Esophagus squamous epithelium (tissue), 5 donors: ENCODE data around the gene F5. TPM values are rescaled to one million over a fixed set of nuclear protein-coding genes. Genes with fewer than 3 reads are reported as not detected.

Source experiments
- DNase-seq: peaks from one replicate; lab custom pipeline; 2025; lab: John Stamatoyannopoulos, UW
- H3K27ac ChIP-seq, 4 donors: fragments of 200-600 bp; sonication (generic); one replicate each; pipeline ENCODE4 v1.5.1; 2016 to 2019; ENCODE audit warnings: mild to moderate bottlenecking in 1 of 4
- H3K27me3 ChIP-seq, 4 donors: fragments of 200-600 bp; sonication (generic); 1 replicate in 3 of 4; 2 replicates in 1 of 4; pipeline versions ENCODE4 v1.5.1 to v1.6.0; 2017 to 2021; ENCODE audit warnings: antibody characterized with exemption in 1 of 4
- H3K36me3 ChIP-seq, 3 donors: fragments of 200-600 bp; sonication (generic); one replicate each; pipeline ENCODE4 v1.5.1; 2016 to 2019
- H3K4me1 ChIP-seq, 3 donors: fragments of 200-600 bp; sonication (generic); one replicate each; pipeline ENCODE4 v1.5.1; 2017 to 2019
- H3K4me3 ChIP-seq, 4 donors: fragments of 200-600 bp; sonication (generic); 1 replicate in 3 of 4; 2 replicates in 1 of 4; pipeline ENCODE4 v1.5.1; 2016 to 2019; ENCODE audit warnings: mild to moderate bottlenecking in 2 of 4, moderate library complexity in 1 of 4
- H3K9me3 ChIP-seq, 3 donors: fragments of 200-600 bp; sonication (generic); one replicate each; pipeline ENCODE4 v1.5.1; 2016 to 2019
- POLR2A ChIP-seq, 4 donors: fragments of 450-650 bp; IDR thresholded peaks; one replicate each; pipeline ENCODE4 v1.6.1; 2017; ENCODE audit warnings: antibody characterized with exemption in 4 of 4, mild to moderate bottlenecking in 4 of 4, moderate library complexity in 3 of 4
- whole genome bisulfite sequencing, 2 donors: methylation state at CpG; one replicate each; pipeline ENCODE4 v1.1.5; 2018; 5-methylcytosine and 5-hydroxymethylcytosine counted together
- intact Hi-C: fragments of 100-400 bp; cut with DNase I; formaldehyde crosslinking; loops from one replicate; pipeline ENCODE4 v1.15.0; 2022
- total RNA-seq, 4 donors: library from RNA; depleted of rRNA; stranded (reverse); fragments of >200 nt; gene quantifications; one replicate each; pipeline ENCODE4 v1.1.0, GENCODE V29; 2016
- TF ChIP-seq, protein P1 (sequence below), 6 experiments: fragments of 450-650 bp in 4 of 6; fragments of 200-600 bp in 2 of 6; sonication (generic) in 2 of 6; IDR thresholded peaks; one replicate each; pipeline ENCODE4 v1.5.1; 2016 to 2019; ENCODE audit warnings: antibody characterized with exemption in 6 of 6, mild to moderate bottlenecking in 4 of 6, moderate library complexity in 4 of 6
- donor health status: DM: yes; HTN: yes; CAD: no.

The F5 gene
- under 1 TPM in 2 of 4 donors, not detected in 2; 0.13 to 0.41 TPM for total RNA-seq

- Histone ChIP-seq H3K27ac (peak within 1 kb of the TSS in 1 of 4 donors; percentile 22), H3K9me3 (no peaks in the 10 kb centered on the region), H3K27me3 (peaks cover 0 to 38% (median 0%) of the 10 kb centered on the region in 4 donors), H3K36me3 (no peaks in the 10 kb centered on the region), H3K4me1 (peaks cover 0 to 10% (median 3%) of the 10 kb centered on the region in 3 donors), H3K4me3 (peak within 1 kb of the TSS in 1 of 4 donors; percentile 47)
- DNase-seq: no peak
- TF ChIP-seq, protein P1, sequence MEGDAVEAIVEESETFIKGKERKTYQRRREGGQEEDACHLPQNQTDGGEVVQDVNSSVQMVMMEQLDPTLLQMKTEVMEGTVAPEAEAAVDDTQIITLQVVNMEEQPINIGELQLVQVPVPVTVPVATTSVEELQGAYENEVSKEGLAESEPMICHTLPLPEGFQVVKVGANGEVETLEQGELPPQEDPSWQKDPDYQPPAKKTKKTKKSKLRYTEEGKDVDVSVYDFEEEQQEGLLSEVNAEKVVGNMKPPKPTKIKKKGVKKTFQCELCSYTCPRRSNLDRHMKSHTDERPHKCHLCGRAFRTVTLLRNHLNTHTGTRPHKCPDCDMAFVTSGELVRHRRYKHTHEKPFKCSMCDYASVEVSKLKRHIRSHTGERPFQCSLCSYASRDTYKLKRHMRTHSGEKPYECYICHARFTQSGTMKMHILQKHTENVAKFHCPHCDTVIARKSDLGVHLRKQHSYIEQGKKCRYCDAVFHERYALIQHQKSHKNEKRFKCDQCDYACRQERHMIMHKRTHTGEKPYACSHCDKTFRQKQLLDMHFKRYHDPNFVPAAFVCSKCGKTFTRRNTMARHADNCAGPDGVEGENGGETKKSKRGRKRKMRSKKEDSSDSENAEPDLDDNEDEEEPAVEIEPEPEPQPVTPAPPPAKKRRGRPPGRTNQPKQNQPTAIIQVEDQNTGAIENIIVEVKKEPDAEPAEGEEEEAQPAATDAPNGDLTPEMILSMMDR (IDR thresholded peaks at IDR 0.05): peak in 5 of 6 experiments; percentile 16 to 53 (median 38)
- no peak for TF ChIP-seq POLR2A (IDR thresholded peaks at IDR 0.05)
- 41 to 44% methylated on average over 5 to 8 of the region's 15 CpGs for WGBS, 2 donors
- intact Hi-C loops: no loop called here
Measured at GRCh38 chr1:169586395-169587255, at the start of gene F5. TSS of gene F5 (minus strand) at chr1:169586481. CDS start at chr1:169586386, 95 bp downstream.

GRCh38 chr1:169634877-169635276 is 48.6 kb upstream of the F5 start:
- TF ChIP-seq, protein P1 (IDR thresholded peaks at IDR 0.05): no peak
- TF ChIP-seq POLR2A (IDR thresholded peaks at IDR 0.05): no peak
- intact Hi-C loops: no loop called here
- H3K36me3 ChIP-seq: no peaks in the 10 kb centered on the region
- H3K4me3 ChIP-seq: no peak overlapping the region
- H3K27ac ChIP-seq: no peak overlapping the region
- peaks cover 0 to 26% (median 10%) of the 10 kb centered on the region in 3 donors for H3K9me3 ChIP-seq
- no peaks in the 10 kb centered on the region for H3K4me1 ChIP-seq
- H3K27me3 ChIP-seq: no peaks in the 10 kb centered on the region
- WGBS, 2 donors: 67 to 71% methylated on average over 1 of the region's 1 CpG
- no peak for DNase-seq

- TF ChIP-seq POLR2A (IDR thresholded peaks at IDR 0.05): no peak
- TF ChIP-seq, protein P1 (IDR thresholded peaks at IDR 0.05): no peak
- no peak overlapping the region for H3K4me3 ChIP-seq
- WGBS, 2 donors: 69 to 92% methylated on average over 1 of the region's 1 CpG
- DNase-seq: no peak
- H3K27me3 ChIP-seq: no peaks in the 10 kb centered on the region
- no peak overlapping the region for H3K27ac ChIP-seq
- H3K4me1 ChIP-seq: no peaks in the 10 kb centered on the region
- peaks cover 0 to 26% (median 10%) of the 10 kb centered on the region in 3 donors for H3K9me3 ChIP-seq
- intact Hi-C loops: no loop called here
- no peaks in the 10 kb centered on the region for H3K36me3 ChIP-seq
Measured at GRCh38 chr1:169634145-169634544, 47.9 kb upstream of the F5 start.

DNA sequence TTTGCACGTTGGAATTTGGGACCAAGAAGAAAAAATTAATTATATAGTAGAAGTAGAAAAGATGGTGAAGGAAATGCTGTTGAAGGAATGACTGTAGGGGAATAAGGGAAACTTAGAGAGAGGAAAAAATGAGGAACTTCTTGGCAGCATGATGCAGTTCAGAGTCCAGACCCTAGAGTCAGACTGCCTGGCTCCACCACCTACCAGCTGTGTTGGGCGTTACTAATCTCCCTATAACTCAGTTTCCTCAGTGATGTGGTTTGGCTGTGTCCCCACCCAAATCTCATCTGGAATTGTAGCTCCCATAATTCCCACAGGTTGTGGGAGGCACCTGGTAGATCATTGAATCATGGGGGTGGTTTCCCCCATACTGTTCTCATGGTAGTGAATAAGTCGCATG is 45.0 kb upstream of the F5 start:
- TF ChIP-seq, protein P1 (IDR thresholded peaks at IDR 0.05): no peak
- TF ChIP-seq POLR2A (IDR thresholded peaks at IDR 0.05): no peak
- no peak for DNase-seq
- no peaks in the 10 kb centered on the region for H3K27me3 ChIP-seq
- H3K27ac ChIP-seq: no peak overlapping the region
- intact Hi-C loops: no loop called here
- no peak overlapping the region for H3K4me3 ChIP-seq
- peaks cover 0 to 26% (median 10%) of the 10 kb centered on the region in 3 donors for H3K9me3 ChIP-seq
- WGBS, 2 donors: 61 to 70% methylated on average over 3 of the region's 3 CpGs
- no peaks in the 10 kb centered on the region for H3K36me3 ChIP-seq
- H3K4me1 ChIP-seq: no peaks in the 10 kb centered on the region

DNA sequence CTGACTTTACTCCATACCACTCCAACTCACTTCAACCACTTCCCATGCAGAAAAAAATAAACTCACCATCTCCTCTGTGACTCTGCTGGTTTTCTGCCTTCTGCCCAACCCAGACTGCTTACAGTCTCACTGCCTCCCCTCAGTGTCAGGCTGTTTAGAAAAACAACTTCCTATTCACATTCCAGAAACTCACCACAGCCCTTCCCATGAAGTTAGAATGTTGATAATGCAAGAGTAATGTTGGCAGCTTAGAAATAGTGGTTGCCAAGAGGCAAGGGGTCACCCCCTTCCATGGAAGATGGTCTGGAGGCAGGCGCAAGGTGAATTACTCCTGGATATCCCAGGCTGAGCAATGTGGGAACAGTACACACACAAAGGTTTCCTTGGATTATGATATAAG is 43.7 kb upstream of the F5 start, which contains the start of gene SELP:
TSS of gene SELP (minus strand) at position 119 of the 400 bp plus-strand sequence. CDS start at position 69, 50 bp downstream.
- no peaks in the 10 kb centered on the region for H3K36me3 ChIP-seq
- WGBS, 2 donors: 73 to 85% methylated on average over 1 of the region's 1 CpG
- TF ChIP-seq, protein P1 (IDR thresholded peaks at IDR 0.05): no peak
- TF ChIP-seq POLR2A (IDR thresholded peaks at IDR 0.05): no peak
- H3K27me3 ChIP-seq: no peaks in the 10 kb centered on the region
- H3K4me3 ChIP-seq: peak within 1 kb of the TSS in 2 of 4 donors; percentile 15 to 31
- DNase-seq: no peak
- intact Hi-C loops: no loop called here
- peak within 1 kb of the TSS in 2 of 4 donors; percentile 38 to 42 for H3K27ac ChIP-seq
- no peaks in the 10 kb centered on the region for H3K4me1 ChIP-seq
- peaks cover 0 to 19% (median 10%) of the 10 kb centered on the region in 3 donors for H3K9me3 ChIP-seq
